Measurements from ENCODE around the gene LVRN.

DNA sequence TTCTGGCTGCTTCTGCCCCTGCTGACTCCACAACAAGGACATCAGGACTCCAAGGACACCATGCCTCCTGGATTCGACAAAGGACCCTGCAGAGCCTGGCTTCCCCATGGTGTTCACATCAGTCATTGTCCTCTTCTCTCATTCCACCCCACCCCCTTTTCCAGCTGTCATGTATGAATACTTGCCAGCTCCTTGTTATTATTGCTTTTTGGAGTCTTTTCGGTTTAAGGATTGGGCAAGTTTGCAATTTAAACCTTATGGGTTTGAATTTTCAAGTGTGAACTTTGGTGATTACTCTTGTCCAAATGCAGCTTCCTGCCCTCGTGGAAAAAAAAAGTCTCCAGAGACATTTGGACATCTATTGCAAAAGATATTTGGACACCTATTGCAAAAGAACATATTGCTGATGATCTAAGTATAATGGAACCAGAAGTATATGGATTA is 14.2 kb upstream of the LVRN start:
- TF ChIP-seq POLR2A (IDR thresholded peaks at IDR 0.05), result no peak
- TF ChIP-seq, protein P1, sequence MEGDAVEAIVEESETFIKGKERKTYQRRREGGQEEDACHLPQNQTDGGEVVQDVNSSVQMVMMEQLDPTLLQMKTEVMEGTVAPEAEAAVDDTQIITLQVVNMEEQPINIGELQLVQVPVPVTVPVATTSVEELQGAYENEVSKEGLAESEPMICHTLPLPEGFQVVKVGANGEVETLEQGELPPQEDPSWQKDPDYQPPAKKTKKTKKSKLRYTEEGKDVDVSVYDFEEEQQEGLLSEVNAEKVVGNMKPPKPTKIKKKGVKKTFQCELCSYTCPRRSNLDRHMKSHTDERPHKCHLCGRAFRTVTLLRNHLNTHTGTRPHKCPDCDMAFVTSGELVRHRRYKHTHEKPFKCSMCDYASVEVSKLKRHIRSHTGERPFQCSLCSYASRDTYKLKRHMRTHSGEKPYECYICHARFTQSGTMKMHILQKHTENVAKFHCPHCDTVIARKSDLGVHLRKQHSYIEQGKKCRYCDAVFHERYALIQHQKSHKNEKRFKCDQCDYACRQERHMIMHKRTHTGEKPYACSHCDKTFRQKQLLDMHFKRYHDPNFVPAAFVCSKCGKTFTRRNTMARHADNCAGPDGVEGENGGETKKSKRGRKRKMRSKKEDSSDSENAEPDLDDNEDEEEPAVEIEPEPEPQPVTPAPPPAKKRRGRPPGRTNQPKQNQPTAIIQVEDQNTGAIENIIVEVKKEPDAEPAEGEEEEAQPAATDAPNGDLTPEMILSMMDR (IDR thresholded peaks at IDR 0.05), result no peak

Measured in testis (tissue), 2 donors.